RPMI8226 (cell line): ENCODE data around the gene AP3B1.

ENCODE experiments used
- DNase-seq: peaks from one replicate; pipeline ENCODE4 v3.0.0-alpha.2; 2015

The AP3B1 gene

DNA sequence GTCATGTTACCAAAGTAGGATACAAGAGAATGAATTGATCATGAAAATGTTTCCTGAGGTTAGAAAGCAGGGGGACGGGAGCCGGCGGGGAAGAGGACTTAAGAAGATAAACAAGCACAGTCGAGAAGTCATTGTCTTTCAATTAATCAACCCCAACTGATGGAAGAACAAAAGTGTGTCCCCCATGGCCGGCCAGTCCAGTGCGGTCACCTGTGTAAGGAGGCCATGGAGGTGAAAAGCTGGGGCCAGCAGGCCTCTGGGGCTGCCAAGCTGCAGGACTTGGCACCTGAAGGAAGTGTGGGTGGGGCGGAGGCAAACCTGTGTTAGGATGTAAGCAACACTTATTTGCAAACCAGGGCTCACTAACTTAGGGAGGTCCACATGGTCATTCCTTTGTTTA, 295.1 kb downstream of the AP3B1 start:
- DNase-seq, result no peak

- DNase-seq, result no peak
These were observed 297.6 kb downstream of the AP3B1 start for GRCh38 chr5:77996943-77997342.

DNA sequence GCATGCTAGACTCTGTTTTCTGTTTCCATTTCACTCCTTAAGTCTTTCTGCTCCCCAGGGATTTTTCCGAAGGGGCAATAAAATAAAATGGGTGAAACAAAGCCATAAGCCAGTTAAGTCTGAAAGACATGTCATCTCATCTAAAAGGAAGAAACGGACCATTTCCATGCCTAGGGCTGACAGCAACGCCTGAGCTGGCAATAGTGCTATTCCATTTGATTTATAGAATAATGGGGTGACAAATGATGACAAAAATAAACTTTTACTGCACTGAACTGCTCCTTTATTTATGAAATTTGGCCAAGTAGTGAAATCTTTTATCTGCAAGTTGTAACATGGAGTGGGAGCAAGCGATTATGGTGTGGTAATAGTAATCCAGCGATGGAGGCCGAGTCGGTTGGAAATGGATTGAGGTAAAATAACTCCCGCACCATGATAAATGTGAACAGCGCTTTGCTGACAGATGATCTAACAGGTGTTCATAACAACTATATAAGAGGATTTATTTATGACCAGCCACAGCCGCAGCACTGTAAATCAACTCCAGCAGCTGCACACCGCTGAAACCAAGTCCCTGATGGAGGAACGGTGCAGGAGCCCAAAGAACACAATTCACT, 298.6 kb downstream of the AP3B1 start:
- DNase-seq, result no peak

DNA sequence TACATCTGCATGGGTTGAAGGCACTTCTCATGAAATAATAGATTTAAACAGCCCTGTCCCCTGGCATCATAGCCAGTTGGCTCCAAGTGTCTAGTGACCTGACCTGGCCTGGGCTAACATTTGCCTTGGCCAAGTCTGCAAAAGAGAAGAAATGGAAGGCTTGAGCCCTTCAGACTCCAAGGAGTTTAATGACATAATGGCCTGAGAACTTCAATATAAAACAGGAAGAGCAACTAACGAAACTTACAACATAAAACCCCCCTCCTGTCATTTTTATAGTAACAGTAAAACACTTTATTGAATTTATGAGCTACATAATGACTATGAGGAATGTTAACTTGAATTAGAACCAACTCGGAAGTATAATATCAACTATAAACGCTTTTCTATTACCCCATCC, 299.6 kb downstream of the AP3B1 start:
- no peak for DNase-seq

GRCh38 chr5:77993855-77994318, 300.6 kb downstream of the AP3B1 start:
- no peak for DNase-seq

DNA sequence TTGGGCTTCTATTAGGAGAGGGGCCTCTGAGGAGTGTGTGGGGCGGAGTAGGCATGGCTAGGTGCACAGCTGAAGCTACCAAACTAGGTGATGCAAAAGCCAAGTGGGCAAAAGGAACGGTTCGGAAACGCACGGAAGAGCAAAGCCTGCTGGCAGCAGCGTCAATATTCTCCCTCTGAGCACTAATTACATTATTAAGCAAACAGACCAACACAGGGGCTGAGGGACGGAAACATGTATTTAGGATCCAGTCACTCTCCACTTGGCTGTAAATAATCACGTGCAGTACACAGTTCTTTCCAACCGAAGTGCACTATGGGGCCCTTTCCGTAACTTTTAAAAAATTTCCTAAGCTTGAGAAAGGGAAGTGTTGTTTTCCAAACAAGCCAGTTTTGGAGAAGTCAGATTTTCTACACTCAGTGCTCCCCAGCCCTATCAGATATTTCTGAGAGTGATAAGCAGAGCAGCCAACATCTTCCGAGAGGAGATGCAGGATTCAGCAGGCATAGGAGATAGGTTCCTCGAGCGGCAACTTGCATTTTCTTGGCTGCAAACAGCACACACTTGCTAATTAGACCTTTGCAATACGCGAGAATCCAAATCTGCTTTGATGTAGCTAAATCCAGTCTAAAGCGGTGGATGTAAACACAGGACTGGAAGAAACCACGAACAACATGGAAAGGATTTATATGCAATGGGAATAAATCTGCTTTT, 301.2 kb downstream of the AP3B1 start:
- DNase-seq, result no peak

DNA sequence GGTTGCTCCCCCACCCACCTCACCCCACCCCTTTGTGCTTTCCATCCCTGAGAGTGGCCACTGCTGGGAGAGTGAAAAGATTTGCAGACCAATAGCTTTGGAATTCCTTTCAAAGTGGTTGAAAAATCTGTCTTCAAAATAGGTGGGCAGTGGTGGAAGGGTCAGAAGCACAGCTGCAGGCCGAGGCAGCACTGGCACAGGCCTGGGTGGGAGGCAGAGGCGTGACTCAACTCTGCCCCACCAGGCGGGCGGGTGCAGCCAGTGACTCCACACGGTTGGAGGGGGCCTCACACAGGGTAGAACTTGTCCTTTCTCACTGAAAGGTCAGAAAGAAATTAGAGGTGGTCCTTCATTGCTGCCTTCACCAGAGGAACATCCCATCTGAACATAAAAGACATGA, 303.4 kb downstream of the AP3B1 start:
- DNase-seq, result no peak

DNA sequence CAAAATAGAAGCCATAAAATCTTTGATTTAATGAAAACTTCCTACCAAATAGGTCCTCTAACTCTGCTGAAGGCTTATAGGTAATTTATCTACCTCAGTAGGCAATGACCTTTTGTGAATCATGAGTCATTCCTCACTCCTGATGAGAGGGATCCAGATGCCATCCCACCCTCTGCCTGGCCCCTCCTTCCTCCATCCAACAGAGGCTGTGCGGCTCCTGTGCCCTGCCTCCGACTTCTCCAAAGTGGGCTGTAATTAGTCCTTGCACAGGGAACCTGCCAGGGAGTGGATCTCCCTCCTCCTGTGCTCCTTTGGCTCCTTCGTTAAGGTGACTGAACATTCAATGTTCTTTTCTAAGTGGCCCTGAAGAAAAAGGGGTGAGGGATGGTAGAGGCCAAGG, 304.5 kb downstream of the AP3B1 start:
- no peak for DNase-seq

- DNase-seq, result no peak
These were observed 306.5 kb downstream of the AP3B1 start for GRCh38 chr5:77987988-77988387.

DNA sequence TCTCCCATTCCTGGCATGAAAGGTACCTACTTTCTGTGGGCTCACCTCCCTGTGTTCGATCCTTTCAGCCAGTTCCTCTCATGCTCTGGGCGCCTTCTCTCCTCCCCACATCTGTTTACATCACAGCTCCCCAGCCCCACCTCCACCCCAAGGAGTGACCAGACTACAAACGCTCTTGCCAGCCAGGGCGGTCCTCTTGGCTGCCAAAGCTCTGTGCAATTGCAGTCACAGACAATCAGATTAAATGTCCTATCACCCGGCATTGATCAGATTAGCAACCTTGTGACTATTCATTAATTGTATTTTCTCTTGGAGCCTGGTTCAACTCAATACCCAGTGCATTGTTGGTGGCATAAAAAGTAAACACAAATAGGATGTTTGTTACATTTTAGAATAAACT, 307.2 kb downstream of the AP3B1 start:
- no peak for DNase-seq

GRCh38 chr5:77986261-77986660, 308.2 kb downstream of the AP3B1 start:
- no peak for DNase-seq

- no peak for DNase-seq
These were observed 309.3 kb downstream of the AP3B1 start for GRCh38 chr5:77985247-77985646.

- no peak for DNase-seq
These were observed 309.9 kb downstream of the AP3B1 start for GRCh38 chr5:77984587-77984986.

DNA sequence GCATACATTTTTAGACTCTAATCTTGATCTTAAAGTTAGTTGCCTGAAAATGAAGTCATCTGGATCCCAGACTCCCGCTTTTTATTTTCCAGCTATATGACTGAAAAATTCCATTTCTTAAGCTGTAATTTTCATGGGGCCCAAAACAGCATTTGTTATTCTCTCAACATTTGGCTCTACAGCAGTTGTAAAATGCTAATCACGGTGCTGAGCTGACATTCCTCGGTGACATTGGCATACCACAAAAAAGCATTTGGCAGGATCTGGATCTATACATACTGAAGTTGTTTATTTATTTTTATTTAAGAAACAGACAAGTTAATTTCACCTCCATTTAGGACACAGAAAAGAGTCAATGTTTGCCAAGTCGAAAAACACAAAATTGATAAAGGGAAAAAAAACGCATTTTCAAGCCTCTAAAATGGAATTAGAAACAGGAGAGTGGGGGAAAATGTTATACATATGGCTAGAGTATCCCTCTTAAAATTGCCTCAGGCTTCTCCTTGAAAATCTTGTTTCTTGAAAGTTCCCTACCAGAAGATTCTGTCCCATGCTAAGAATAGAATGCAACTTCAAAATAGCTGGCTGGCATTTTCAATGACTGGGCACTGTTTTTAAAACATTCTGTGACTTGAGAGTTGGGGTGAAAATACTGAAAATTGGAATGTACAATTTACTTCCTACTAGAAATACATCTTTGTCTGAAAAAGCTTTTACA, 310.9 kb downstream of the AP3B1 start:
- DNase-seq, result no peak

- DNase-seq, result no peak
These were observed 312.7 kb downstream of the AP3B1 start for GRCh38 chr5:77981820-77982219.

GRCh38 chr5:77974576-77974975, 319.9 kb downstream of the AP3B1 start:
- no peak for DNase-seq

DNA sequence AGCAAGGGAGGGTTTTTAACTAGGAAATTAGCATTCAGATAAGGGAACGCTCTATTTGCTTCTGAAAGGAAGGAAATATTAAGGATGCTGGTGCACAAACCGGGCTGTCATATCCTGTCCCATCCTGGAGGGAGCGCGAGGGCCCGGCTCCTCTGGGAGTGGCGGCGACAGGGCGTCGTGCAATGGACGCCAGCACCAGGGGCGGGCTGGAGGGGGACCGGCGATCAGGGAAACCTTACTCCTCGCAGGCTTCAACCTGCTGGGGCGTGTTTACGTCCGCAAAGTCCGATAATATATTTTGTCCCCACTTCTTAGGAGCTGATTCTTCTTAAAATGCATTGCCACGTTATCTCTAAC, 321.3 kb downstream of the AP3B1 start:
- DNase-seq, result no peak

- no peak for DNase-seq
These were observed 321.8 kb downstream of the AP3B1 start for GRCh38 chr5:77972469-77973252.

DNA sequence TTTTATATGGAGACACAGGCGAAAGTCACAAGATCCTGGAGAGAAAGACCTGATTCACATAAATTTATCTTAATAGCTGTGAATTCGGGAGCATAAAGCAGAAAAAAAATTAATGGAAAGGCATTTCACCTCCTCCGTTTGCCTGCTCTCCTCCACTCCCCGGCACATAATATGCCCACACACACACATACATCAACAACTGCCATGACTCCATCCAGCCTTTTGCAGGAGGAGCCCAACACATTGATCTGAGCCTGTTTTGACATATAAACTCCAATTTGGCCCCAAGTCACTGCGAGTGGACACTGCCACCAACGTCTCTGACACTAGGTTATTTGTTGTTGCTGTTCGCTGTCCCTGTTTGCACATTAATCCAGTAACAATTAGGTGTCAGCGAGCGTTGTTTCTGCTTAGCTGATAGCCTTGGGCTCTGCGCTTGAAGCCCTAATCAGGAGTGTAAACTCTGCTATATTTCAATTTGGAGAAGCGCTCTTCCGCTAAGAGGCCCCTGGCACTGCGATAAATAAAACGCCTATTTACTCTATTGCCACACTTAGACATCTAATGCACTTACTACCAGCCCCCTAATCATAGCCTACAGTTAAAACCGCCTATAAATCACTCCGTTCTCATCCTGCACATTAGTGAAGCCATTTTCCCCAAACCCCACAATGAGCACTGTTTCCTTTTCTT, 322.6 kb downstream of the AP3B1 start:
- DNase-seq, result no peak

GRCh38 chr5:77970891-77971290, 323.6 kb downstream of the AP3B1 start:
- DNase-seq, result no peak

DNA sequence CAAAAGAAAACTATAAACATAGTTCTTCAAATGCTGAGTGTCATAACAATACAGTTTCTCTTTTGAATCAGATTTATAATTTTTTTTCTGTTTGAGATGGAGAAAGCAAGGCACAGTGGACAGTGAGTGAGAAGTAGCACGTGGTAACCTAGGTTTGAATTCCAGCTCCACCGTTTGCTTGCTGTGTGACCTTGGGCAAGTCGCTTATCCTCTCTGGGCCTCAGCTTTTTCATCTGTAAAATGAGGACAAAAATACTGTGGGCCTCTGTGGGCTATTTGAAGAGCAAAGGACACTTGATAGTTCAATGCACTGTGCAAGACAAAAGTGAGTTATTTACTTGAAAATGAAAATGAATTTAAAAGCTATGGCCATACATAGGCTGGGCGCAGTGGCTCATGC, 330.7 kb downstream of the AP3B1 start:
- no peak for DNase-seq

GRCh38 chr5:77960863-77961396, 333.6 kb downstream of the AP3B1 start:
- DNase-seq, result no peak

DNA sequence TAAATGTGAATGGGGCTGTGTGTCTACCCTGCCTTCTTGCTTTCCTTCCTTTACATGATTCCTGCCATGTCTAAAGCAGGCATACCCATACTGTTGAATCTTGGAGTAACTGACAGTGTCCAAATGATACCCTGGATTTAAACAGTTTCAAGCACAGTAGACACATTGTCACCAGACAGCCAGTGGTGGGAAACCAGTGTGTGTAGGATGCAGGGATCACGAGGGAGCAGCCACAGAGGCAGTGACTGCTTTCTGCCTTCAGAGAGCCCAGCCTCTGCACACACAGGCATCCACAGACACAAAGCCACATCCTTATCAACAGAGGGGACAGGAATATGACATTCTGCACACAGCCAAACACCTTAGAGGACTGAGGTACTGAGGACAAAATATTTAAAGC, 334.2 kb downstream of the AP3B1 start:
- no peak for DNase-seq
